Neural cell (in vitro differentiated cells): ENCODE measurements around the gene CXCL6. TPM values are rescaled to one million over a fixed set of nuclear protein-coding genes. Genes with fewer than 3 reads are reported as not detected.

ENCODE experiments used
- H2AFZ ChIP-seq: fragments of 200-600, 300-800 bp; sonication (generic), shearing (Covaris generic); 2 replicates; pipeline ENCODE4 v1.6.0; 2014; ENCODE audit warnings: low read depth, mild to moderate bottlenecking, antibody characterized with exemption, low read length, moderate library complexity
- H3F3A ChIP-seq: fragments of 200-600 bp; shearing (Covaris generic); 2 replicates; pipeline ENCODE4 v1.6.1; 2016; ENCODE audit warnings: mild to moderate bottlenecking, moderate library complexity, mixed read lengths, antibody characterized with exemption, low read length; ENCODE audit not compliant: insufficient read depth, poor library complexity, severe bottlenecking
- H3K27ac ChIP-seq: fragments of 200-600, 300-800 bp; sonication (generic), shearing (Covaris generic); 2 replicates; pipeline ENCODE4 v1.5.1; 2014; ENCODE audit warnings: mild to moderate bottlenecking, low read length, moderate library complexity
- H3K27me3 ChIP-seq: fragments of 300-800, 200-600 bp; sonication (generic), shearing (Covaris generic); 2 replicates; pipeline ENCODE4 v1.6.0; 2014; ENCODE audit warnings: mild to moderate bottlenecking, low read depth, low read length, moderate library complexity; ENCODE audit not compliant: insufficient read depth
- H3K36me3 ChIP-seq: fragments of 300-800, 200-600 bp; sonication (generic), shearing (Covaris generic); 2 replicates; pipeline ENCODE4 v1.5.1; 2014; ENCODE audit warnings: mild to moderate bottlenecking, antibody characterized with exemption, low read length, moderate library complexity; ENCODE audit not compliant: insufficient read depth
- H3K4me2 ChIP-seq: fragments of 300-800, 200-600 bp; sonication (generic), shearing (Covaris generic); 2 replicates; pipeline ENCODE4 v1.6.0; 2014; ENCODE audit warnings: mild to moderate bottlenecking, low read length
- H3K4me3 ChIP-seq: fragments of 300-800, 200-600 bp; sonication (generic), shearing (Covaris generic); 2 replicates; pipeline ENCODE4 v1.5.1; 2014; ENCODE audit warnings: mild to moderate bottlenecking, low read length, moderate library complexity
- H3K79me2 ChIP-seq: fragments of 200-600 bp; shearing (Covaris generic); replicated peaks from 2 replicates; pipeline ENCODE4 v1.6.0; 2014; ENCODE audit warnings: mild to moderate bottlenecking, low read length, moderate library complexity; ENCODE audit not compliant: insufficient read depth
- H3K9ac ChIP-seq: fragments of 300-800, 200-600 bp; sonication (generic), shearing (Covaris generic); 2 replicates; pipeline ENCODE4 v1.6.1; 2016; ENCODE audit warnings: mild to moderate bottlenecking, low read length, mixed read lengths
- H3K9me2 ChIP-seq: fragments of 200-600 bp; shearing (Covaris generic); 2 replicates; pipeline ENCODE4 v1.6.1; 2016; ENCODE audit warnings: mild to moderate bottlenecking, low read length, mixed read lengths; ENCODE audit not compliant: insufficient read depth
- H3K9me3 ChIP-seq: fragments of 200-600, 300-800 bp; sonication (generic), shearing (Covaris generic); 2 replicates; pipeline ENCODE4 v1.6.1; 2016; ENCODE audit warnings: mild to moderate bottlenecking, mixed run types, low read length, moderate library complexity, mixed read lengths
- H4K20me1 ChIP-seq: fragments of 200-600 bp; shearing (Covaris generic); 2 replicates; pipeline ENCODE4 v1.6.1; 2016; ENCODE audit warnings: mild to moderate bottlenecking, mixed run types; ENCODE audit not compliant: insufficient read depth
- EP300 ChIP-seq: fragments of 450-650 bp; conservative IDR thresholded peaks from 2 replicates; pipeline ENCODE4 v1.6.1; 2014; ENCODE audit warnings: antibody characterized with exemption, mild to moderate bottlenecking, moderate library complexity; ENCODE audit not compliant: poor library complexity, severe bottlenecking
- EZH2 ChIP-seq: fragments of 200-600, 300-800 bp; shearing (Covaris generic), sonication (generic); IDR thresholded peaks from 2 replicates; pipeline ENCODE4 v1.6.1; 2014; ENCODE audit warnings: antibody characterized with exemption, low read length, borderline replicate concordance, mild to moderate bottlenecking; ENCODE audit not compliant: insufficient read depth, poor library complexity, severe bottlenecking
- MXI1 ChIP-seq: fragments of 450-650 bp; conservative IDR thresholded peaks from 2 replicates; pipeline ENCODE4 v1.6.1; 2014; ENCODE audit warnings: antibody characterized with exemption, mild to moderate bottlenecking; ENCODE audit not compliant: poor library complexity, severe bottlenecking
- POLR2AphosphoS5 ChIP-seq: IDR thresholded peaks from 2 replicates; pipeline ENCODE4 v1.6.1; 2012
- RAD21 ChIP-seq: fragments of 450-650 bp; conservative IDR thresholded peaks from 2 replicates; pipeline ENCODE4 v1.6.1; 2014; ENCODE audit warnings: antibody characterized with exemption, mild to moderate bottlenecking, moderate library complexity
- SMC3 ChIP-seq: fragments of 450-650 bp; conservative IDR thresholded peaks from 2 replicates; pipeline ENCODE4 v1.6.1; 2014; ENCODE audit warnings: antibody characterized with exemption, mild to moderate bottlenecking, moderate library complexity; ENCODE audit not compliant: poor library complexity
- TAF1 ChIP-seq: IDR thresholded peaks from 2 replicates; pipeline ENCODE4 v1.6.1; 2012; ENCODE audit warnings: low read depth
- polyA plus RNA-seq: library from polyadenylated mRNA; depleted of rRNA; stranded (reverse); fragments of >200 nt; gene quantifications from 2 replicates; pipeline ENCODE4 v1.2.3, GENCODE V29; 2014
- TF ChIP-seq, protein P1 (sequence below): IDR thresholded peaks from 2 replicates; pipeline ENCODE4 v1.6.1; 2012; ENCODE audit warnings: borderline replicate concordance
- TF ChIP-seq, protein P2 (sequence below): fragments of 450-650 bp; IDR thresholded peaks from 2 replicates; pipeline ENCODE4 v1.5.1; 2014; ENCODE audit warnings: antibody characterized with exemption, mild to moderate bottlenecking, moderate library complexity; ENCODE audit not compliant: poor library complexity, severe bottlenecking

Gene CXCL6
- polyA plus RNA-seq, 1 donor from 2014 or later, result not detected

DNA sequence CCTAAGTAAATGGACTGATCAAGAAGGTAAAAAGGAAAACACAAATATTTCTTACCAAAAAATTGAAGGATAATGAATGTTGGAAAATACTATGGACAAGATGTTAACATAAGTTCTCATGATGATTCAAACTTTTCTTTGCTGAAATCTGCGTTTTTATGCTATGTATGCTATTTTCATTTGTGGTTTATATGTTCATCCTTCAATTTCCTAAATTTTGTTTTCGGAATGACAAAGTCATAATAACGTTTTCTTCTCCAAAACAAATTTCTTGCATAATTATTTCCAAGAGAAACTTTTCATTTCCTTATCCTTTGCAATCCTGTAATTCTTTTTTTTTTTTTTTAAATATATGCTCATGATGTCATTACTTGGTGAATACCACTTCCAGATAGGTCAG is 24.4 kb downstream of the CXCL6 start:
- Histone ChIP-seq H3K4me2 (no peak overlapping the region), H3K4me3 (no peak overlapping the region), H4K20me1 (no peaks in the 10 kb centered on the region), H3K9me2 (no peaks in the 10 kb centered on the region), H3K9me3 (no peaks in the 10 kb centered on the region), H3K27me3 (no peaks in the 10 kb centered on the region), H3K79me2 (no peaks in the 10 kb centered on the region), H2AFZ (no peak overlapping the region), H3K27ac (no peak overlapping the region), H3K36me3 (no peaks in the 10 kb centered on the region), H3K9ac (no peak overlapping the region), H3F3A (no peaks in the 10 kb centered on the region)
- TF ChIP-seq EP300, result no peak
- no peak for TF ChIP-seq POLR2AphosphoS5
- TF ChIP-seq EZH2, result no peak
- TF ChIP-seq TAF1, result no peak
- TF ChIP-seq, protein P1, sequence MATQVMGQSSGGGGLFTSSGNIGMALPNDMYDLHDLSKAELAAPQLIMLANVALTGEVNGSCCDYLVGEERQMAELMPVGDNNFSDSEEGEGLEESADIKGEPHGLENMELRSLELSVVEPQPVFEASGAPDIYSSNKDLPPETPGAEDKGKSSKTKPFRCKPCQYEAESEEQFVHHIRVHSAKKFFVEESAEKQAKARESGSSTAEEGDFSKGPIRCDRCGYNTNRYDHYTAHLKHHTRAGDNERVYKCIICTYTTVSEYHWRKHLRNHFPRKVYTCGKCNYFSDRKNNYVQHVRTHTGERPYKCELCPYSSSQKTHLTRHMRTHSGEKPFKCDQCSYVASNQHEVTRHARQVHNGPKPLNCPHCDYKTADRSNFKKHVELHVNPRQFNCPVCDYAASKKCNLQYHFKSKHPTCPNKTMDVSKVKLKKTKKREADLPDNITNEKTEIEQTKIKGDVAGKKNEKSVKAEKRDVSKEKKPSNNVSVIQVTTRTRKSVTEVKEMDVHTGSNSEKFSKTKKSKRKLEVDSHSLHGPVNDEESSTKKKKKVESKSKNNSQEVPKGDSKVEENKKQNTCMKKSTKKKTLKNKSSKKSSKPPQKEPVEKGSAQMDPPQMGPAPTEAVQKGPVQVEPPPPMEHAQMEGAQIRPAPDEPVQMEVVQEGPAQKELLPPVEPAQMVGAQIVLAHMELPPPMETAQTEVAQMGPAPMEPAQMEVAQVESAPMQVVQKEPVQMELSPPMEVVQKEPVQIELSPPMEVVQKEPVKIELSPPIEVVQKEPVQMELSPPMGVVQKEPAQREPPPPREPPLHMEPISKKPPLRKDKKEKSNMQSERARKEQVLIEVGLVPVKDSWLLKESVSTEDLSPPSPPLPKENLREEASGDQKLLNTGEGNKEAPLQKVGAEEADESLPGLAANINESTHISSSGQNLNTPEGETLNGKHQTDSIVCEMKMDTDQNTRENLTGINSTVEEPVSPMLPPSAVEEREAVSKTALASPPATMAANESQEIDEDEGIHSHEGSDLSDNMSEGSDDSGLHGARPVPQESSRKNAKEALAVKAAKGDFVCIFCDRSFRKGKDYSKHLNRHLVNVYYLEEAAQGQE, result no peak
- TF ChIP-seq SMC3, result no peak
- TF ChIP-seq MXI1, result no peak
- no peak for TF ChIP-seq RAD21
- TF ChIP-seq, protein P2, sequence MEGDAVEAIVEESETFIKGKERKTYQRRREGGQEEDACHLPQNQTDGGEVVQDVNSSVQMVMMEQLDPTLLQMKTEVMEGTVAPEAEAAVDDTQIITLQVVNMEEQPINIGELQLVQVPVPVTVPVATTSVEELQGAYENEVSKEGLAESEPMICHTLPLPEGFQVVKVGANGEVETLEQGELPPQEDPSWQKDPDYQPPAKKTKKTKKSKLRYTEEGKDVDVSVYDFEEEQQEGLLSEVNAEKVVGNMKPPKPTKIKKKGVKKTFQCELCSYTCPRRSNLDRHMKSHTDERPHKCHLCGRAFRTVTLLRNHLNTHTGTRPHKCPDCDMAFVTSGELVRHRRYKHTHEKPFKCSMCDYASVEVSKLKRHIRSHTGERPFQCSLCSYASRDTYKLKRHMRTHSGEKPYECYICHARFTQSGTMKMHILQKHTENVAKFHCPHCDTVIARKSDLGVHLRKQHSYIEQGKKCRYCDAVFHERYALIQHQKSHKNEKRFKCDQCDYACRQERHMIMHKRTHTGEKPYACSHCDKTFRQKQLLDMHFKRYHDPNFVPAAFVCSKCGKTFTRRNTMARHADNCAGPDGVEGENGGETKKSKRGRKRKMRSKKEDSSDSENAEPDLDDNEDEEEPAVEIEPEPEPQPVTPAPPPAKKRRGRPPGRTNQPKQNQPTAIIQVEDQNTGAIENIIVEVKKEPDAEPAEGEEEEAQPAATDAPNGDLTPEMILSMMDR, result no peak

DNA sequence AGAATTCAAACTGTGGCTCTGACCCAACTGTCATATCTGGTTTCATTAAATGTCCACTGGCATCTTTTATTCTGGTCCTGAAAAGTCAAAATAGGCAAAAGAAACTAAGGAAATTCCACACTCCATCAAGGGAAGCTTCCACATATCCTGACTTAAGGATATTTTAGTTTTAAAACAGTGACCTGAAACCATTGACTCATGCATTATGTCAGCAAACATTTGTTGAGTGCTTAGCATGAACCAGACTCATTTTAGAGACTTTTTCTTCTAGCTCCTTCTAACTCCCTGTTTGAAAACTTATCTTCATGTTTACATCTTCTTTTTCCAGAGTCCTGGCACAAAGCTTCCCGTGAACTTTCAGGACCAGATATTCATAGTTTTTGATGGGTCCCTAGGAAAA is 25.8 kb downstream of the CXCL6 start:
- Histone ChIP-seq H3K4me3 (no peak overlapping the region), H3K4me2 (no peak overlapping the region), H2AFZ (no peak overlapping the region), H3K27me3 (no peaks in the 10 kb centered on the region), H3K36me3 (no peaks in the 10 kb centered on the region), H3K9me3 (no peaks in the 10 kb centered on the region), H3F3A (no peaks in the 10 kb centered on the region), H3K9me2 (no peaks in the 10 kb centered on the region), H3K27ac (no peak overlapping the region), H3K79me2 (no peaks in the 10 kb centered on the region), H4K20me1 (no peaks in the 10 kb centered on the region), H3K9ac (no peak overlapping the region)
- no peak for TF ChIP-seq EZH2
- no peak for TF ChIP-seq EP300
- TF ChIP-seq, protein P2, result no peak
- no peak for TF ChIP-seq RAD21
- no peak for TF ChIP-seq TAF1
- TF ChIP-seq POLR2AphosphoS5, result no peak
- TF ChIP-seq SMC3, result no peak
- TF ChIP-seq, protein P1, result no peak
- TF ChIP-seq MXI1, result no peak
